Glomerular visceral epithelial cell (primary cell): ENCODE measurements around the gene CLTRN.
"Not testable (repeated sequence)": the region's sequence is repeated elsewhere in the genome, so short reads cannot be mapped to it uniquely, and the experiment has no call there.

Source experiments
- DNase-seq: peaks from one replicate; pipeline ENCODE4 v3.0.0-alpha.2; 2016; ENCODE audit errors: extremely low spot score

CLTRN gene, protein sequence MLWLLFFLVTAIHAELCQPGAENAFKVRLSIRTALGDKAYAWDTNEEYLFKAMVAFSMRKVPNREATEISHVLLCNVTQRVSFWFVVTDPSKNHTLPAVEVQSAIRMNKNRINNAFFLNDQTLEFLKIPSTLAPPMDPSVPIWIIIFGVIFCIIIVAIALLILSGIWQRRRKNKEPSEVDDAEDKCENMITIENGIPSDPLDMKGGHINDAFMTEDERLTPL

DNA sequence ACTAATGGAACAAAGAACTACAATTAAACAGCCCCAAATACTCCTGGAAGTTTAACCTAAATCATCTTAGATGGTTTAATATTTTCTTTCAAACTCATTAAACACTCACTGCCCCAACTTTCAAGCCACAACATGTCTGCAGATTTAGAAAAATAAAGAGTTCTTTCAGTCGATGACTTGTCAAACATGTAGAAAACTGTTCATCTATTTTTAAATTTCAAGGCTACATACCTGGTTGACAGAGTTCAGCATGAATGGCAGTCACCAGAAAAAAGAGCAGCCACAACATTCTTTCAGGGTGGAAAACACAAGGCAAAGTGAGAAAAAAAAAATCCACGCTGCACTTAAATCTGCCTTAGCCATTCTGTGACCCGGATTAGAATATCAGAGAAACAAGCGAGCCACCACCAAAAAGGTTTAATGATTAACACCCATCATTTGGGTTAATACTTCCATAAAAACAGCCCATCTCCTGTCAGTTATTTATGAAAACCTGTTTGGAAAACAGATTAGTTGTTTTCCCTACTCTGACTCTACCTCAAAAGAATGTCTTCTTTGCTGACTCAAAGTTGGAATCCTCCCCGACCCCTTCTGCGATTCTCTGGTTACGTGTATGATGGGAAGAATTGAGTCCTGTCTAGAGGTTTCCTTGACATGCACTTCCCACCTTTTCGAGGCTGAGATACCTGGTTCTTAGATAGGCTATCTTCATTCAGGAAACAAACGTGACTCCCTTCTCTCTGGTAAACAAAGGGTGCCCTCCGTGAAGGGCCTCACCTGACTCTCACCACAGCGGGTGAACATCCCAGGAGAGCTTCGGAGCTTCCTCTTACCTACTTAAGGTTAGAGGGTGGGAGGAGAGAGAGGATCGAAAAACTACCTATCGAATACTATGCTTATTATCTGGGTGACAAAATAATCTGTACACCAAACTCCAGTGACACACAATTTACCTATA lies at the start of gene CLTRN:
Gene CLTRN (minus strand): TSS at position 319 of the 958 bp plus-strand sequence. CDS start 30 bp downstream, at position 289.
- DNase-seq, result no peak

GRCh38 chrX:15704273-15704672 lies 39.7 kb upstream of the CLTRN start:
- not testable (repeated sequence) for DNase-seq

- DNase-seq, result not testable (repeated sequence)
Measured at GRCh38 chrX:15703809-15704208, 39.2 kb upstream of the CLTRN start.

DNA sequence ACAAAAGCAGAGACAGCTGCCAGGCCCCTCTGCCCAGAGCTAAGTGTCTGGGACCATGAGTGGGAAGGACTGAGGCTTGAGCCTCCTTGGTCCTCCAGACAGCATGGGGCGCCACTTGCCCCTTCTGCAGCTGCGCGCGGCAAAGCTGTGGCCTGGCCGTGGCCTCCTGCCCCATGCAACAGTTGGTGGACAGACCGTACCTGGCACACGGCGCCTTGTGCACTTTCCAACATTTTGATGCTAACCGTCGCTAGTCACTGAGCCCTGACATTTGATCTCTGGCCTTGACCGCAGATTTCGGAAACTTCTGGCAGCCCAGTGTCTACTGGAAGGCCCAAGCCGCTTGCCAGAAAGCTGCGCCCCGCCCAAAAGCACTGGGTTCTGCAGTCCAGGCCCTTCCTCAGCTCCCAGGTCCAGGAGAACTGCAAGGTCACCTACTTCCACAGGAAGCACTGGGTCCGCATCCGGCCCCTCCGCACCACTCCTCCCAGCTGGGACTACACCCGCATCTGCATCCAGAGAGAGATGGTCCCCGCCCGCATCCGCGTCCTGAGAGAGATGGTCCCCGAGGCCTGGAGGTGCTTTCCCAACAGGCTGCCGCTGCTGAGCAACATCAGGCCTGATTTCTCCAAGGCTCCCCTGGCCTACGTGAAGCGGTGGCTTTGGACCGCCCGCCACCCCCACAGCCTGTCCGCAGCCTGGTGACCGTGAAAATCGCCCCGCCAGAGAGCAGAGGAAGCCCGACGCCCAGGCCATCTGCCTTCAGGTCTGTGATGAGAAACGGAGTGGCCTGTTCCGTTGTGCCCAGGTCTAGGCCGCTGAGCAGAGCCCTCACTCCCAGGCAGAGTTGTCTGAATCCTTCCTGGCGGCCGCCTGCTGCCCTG lies 38.1 kb upstream of the CLTRN start:
- DNase-seq, result no peak

DNA sequence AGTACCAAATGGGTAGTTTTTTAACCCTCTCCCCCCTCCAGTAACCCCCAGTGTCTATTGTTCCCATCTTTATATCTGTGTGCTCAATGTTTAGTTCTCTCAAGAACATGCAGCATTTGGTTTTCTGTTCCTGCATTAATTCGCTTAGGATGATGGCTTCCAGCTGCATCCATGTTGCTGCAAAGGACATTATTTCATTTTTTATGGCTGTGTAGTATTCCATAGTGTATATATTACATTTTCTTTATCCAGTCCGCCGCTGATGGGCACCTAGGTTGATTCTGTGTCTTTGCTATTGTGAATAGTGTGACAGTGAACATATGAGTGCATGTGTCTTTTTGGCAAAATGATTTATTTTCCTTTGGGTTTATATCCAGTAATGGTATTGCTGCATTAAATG lies 31.9 kb upstream of the CLTRN start:
- no peak for DNase-seq

DNA sequence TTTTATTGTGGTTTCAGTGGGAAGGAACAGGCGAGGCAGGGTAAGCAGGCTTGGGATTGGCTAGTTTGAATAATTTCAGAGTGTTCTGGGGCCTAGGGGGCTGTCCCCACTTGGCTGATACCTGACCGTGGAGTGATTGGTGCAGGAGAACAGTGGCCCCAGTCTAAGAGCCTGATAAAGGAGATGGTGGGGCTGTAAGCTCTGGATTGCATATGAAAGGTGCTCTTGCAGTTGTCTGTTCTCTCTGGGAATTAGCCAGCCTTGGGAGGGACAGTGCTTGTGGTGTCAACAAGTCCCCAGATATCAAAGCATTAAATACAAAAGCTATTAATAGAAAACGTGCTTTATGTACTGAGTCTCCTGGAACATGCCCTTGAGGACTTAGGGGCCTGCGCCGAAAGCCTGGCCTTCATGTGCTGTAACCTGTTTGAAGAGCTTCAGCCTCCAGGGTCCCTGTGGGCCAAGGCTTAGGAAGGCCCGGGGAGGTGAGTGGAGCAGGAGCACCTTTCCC lies 30.4 kb upstream of the CLTRN start:
- DNase-seq, result no peak

DNA sequence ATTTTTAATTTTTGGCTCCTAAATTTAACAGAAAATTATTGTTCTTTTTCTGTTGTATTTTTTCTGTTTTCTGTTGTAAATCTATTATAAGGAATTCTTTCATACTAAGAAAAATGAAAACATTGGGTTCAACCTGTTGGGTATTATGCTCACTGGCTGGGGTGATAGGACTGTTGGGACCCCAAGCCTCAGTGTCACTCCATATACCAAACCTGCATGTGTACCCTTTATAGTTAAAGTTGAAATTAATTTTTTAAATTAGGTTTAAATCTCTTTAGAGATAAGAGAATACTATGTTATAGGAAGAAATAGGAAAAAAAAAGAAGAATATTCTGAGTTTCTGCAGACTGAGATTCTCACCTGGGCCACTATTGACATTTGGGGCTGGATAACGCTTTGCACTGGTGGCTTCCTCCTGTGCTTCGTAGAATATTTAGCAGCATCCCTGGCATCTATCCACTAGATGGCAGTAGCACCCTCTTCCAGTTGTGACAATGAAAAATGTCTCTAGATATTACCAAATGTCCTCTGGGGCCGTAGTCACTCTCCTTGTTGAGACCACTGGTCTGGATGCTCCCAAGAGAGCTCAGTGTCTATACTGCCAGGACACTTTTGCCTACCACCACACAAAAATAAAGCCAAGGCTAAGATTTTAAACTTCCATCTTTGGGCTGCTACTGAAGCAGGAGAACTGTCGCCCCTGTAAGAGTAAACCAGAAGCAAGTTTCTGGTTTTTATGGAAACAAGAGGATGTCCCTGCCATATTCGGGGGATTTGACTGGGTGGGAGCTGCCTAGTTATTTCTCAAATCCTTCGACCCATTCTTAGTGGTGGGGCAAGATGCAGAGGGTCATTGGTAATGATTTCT lies 22.4 kb upstream of the CLTRN start:
- DNase-seq, result peak; percentile 46

DNA sequence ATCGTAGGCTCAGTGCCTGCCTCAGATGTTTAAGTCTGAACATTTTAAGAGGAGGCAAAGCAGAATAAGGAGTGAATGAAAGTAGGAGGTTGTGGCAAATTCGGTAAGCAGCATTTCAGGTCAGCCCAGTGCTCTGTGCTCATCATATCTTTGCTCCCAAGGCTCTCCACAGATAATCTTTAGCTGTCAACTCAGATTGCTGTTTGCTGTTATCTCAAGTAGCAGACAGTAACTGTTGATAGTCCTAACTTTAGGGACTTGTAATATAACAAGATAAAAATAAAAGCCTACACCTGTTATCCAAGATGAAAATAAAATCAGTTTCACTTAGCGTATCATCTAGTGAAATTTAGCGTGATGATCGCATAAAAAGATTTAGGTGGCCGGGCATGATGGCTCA lies 18.6 kb upstream of the CLTRN start:
- DNase-seq, result no peak

GRCh38 chrX:15681433-15681832 lies 16.8 kb upstream of the CLTRN start:
- DNase-seq, result no peak

GRCh38 chrX:15680401-15680800 lies 15.8 kb upstream of the CLTRN start:
- peak; percentile 75 for DNase-seq

DNA sequence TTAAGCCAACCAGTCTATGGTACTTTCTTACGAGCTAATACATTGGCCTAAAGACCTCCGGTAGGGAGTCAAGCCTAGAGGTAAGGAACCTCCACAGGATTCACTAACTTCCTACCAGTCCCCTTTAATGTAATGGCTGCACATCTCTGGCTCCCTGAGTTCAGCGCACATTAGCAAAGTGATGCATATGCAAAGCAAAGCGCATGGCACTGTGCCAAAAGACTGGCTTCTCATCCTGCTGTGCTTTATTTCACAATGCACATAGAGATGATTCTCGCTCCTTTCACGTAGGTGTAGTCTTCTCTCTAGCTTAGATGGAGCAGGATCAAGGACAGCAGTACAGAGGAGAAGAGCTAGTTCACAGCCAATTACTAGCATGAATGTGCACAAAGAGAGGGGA lies 14.6 kb upstream of the CLTRN start:
- DNase-seq, result no peak

DNA sequence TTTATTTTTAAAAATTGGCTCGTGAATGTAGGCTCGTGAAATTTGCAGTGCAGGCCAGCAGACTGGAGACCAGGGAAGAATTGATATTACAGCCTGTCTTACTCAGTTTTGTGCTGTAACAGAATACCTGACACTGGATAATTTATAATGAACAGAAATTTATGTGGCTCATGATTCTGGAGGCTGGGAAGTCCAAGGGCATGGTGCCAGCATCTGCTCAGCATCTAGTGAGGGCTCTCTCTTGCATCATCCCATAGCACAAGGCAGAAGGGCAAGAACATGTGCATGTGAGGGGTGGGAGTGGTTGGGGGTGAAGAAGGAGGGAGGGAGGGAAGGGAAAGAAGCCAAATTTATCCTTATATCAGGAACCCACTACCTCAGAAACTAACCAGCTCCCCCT lies 13.7 kb upstream of the CLTRN start:
- DNase-seq, result no peak

- no peak for DNase-seq
Measured at GRCh38 chrX:15676886-15677285, 12.3 kb upstream of the CLTRN start.

DNA sequence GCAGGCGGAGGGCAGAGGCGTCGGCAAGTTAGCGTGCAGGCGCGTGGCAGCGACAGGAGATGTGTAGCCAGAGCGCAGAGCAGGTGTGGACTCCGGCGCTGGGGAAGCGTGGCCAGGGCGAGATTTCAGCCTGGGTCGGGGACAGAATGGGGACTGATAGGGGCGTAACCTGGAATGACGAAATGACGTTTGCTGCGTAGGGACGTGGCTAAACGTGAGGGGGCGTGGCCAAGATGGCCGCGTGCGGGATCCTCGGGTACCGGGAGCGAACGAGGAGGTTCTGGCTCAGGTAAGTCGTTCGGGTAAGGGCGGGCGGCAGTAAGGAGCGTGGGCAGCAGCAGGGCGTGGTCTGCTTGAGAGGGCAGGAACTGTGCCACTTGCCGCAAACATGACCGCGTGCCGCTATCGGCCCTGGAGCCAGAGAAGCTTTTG lies 10.9 kb upstream of the CLTRN start:
- DNase-seq, result peak; percentile 76

- peak; percentile 90 for DNase-seq
Measured at GRCh38 chrX:15674841-15675489, 10.4 kb upstream of the CLTRN start.

DNA sequence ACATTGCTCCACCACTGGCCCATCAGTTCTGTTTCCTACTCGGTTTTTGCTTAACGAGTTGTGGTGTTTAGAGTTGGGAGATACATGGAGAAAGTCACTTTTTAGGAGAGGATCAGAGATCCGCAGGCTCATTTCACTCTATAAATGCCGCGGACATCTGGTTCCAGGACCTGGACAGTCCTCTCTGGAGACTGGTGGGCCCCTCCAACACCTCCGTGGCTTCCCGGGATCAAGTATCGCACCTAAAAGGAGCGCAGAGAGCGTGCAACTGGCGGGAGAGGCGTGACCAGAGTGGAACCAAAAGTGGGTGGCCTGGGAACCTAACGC lies 9.9 kb upstream of the CLTRN start:
- DNase-seq, result no peak

DNA sequence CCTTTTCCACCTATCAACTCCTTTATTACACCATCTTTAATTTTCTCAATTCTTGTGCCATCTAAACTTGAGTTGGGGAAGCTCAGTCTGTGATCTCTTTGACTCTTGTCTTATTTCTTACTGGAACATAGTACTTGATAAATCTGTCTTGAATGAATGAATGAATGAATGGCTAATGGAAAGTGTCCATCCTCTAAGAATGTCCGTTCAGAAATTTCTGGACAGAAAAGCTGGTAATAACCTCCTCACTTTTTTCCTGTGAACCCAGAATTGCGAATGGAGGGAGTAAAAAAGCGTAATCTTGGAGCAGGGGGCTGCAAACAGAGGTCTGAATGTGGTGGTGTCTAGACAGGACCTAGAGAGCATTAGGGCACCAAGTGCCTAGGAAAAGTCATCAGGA lies 9.4 kb upstream of the CLTRN start:
- no peak for DNase-seq

DNA sequence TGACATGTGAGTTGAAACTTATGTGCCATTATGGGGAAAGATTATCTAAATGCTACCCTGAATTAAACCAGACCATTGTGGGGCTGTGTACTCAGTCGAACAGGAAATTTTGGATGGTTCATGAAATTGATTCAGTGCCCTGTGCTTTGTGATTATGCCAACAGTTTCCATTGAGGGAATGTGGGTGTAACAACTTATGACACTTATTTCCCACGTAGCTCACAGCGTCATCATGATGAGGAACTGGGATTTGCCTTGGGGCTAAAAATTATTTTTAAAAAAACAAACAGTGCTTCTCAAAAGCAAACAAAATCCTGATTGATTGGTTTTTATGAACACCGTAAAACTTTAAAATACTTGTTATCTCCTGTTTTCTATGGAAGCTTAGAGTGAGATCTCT lies 8.3 kb upstream of the CLTRN start:
- no peak for DNase-seq

GRCh38 chrX:15663439-15663838 lies 1.2 kb downstream of the CLTRN start:
- no peak for DNase-seq

DNA sequence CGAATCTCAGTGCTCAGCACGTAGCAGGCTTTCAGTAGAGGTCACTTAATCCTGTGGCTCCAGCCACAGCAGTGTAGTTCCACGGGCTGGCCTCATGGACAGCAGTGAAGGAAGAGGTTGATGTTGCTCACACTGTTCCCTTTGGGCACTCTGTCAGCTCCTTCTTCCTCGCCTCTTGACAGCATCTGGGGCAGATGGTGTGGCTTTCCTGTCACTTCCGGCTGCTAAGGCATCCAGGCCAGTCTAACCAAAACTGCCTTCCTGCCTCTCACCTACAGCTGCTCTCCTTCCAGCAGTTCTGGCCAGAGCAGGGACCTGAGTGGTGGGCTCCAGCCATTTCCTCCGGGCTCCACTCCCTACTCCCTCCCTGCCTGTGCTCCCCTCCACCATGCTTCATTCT lies 9.8 kb downstream of the CLTRN start:
- not testable (repeated sequence) for DNase-seq
